Osteoblast (primary cell): ENCODE data around the gene MACROH2A1. TPM values are rescaled to one million over a fixed set of nuclear protein-coding genes. Genes with fewer than 3 reads are reported as not detected.

Source experiments
- DNase-seq: peaks from one replicate; pipeline ENCODE4 v3.0.0; 2011; ENCODE audit warnings: low spot score, mixed read lengths; ENCODE audit not compliant: insufficient read length; ENCODE audit errors: missing footprints
- H2AFZ ChIP-seq: 2 replicates; pipeline ENCODE4 v1.6.0; 2011; ENCODE audit warnings: mild to moderate bottlenecking, low read length
- H3K27ac ChIP-seq: 2 replicates; pipeline ENCODE4 v1.5.1; 2011; ENCODE audit warnings: mild to moderate bottlenecking, low read depth, low read length, moderate library complexity
- H3K27me3 ChIP-seq: 2 replicates; pipeline ENCODE4 v1.6.0; 2012; ENCODE audit warnings: mild to moderate bottlenecking, control low read depth, inconsistent platforms, low read length, moderate library complexity; ENCODE audit not compliant: insufficient read depth
- H3K36me3 ChIP-seq: 2 replicates; pipeline ENCODE4 v1.5.1; 2011; ENCODE audit warnings: mild to moderate bottlenecking, low read length, control low read depth, moderate library complexity; ENCODE audit not compliant: insufficient read depth
- H3K4me1 ChIP-seq: 2 replicates; pipeline ENCODE4 v1.5.1; 2011; ENCODE audit warnings: mild to moderate bottlenecking, low read length, control low read depth, moderate library complexity; ENCODE audit not compliant: insufficient read depth
- H3K4me2 ChIP-seq: 2 replicates; pipeline ENCODE4 v1.6.0; 2011; ENCODE audit warnings: mild to moderate bottlenecking, low read length; ENCODE audit not compliant: insufficient read depth
- H3K4me3 ChIP-seq: fragments of 200-600 bp; sonication (generic); 3 replicates; pipeline ENCODE4 v1.5.1; 2012; ENCODE audit warnings: mild to moderate bottlenecking, low read length, inconsistent platforms; ENCODE audit not compliant: insufficient read depth
- H3K79me2 ChIP-seq: 2 replicates; pipeline ENCODE4 v1.6.0; 2012; ENCODE audit warnings: mild to moderate bottlenecking, low read length, control low read depth, inconsistent platforms; ENCODE audit not compliant: insufficient read depth
- H3K9me3 ChIP-seq: 2 replicates; pipeline ENCODE4 v1.5.1; 2011; ENCODE audit warnings: low read depth, low read length, control low read depth
- H4K20me1 ChIP-seq: 2 replicates; pipeline ENCODE4 v1.6.0; 2012; ENCODE audit warnings: mild to moderate bottlenecking, low read length, control low read depth; ENCODE audit not compliant: insufficient read depth
- total RNA-seq: library from RNA; depleted of rRNA; stranded (reverse); fragments of >200 nt; gene quantifications from 2 replicates; pipeline ENCODE4 v1.2.3, GENCODE V29; 2012
- TF ChIP-seq, protein P1 (sequence below): IDR thresholded peaks from 2 replicates; pipeline ENCODE4 v1.5.1; 2011; ENCODE audit warnings: mild to moderate bottlenecking, low read depth, low read length, moderate library complexity; ENCODE audit errors: extremely low read depth

MACROH2A1 gene
- total RNA-seq, 1 donor: 162 TPM

DNA sequence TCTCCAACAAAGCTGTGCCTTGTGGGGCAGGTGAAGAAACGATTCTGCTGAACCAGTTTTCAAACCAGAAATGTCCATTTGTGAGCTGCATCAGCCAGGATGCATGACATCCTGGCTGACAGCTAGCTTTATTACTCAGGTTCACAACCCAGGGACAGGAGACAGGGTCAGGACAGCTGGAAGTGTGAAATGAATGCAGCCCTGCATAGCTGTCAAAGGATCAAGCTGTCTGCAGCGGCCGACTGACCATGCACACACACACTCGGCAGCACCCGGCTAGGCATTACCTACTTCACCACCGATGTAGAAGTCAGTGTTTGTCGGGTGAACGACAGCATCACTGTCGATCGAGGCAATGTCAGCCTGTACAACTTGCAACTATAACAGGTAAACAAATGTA is 48.5 kb downstream of the MACROH2A1 start:
- no peak overlapping the region for H3K4me2 ChIP-seq
- peaks cover 26% of the 10 kb centered on the region for H3K4me1 ChIP-seq
- H4K20me1 ChIP-seq: peaks cover 34% of the 10 kb centered on the region
- no peak overlapping the region for H2AFZ ChIP-seq
- TF ChIP-seq, protein P1, sequence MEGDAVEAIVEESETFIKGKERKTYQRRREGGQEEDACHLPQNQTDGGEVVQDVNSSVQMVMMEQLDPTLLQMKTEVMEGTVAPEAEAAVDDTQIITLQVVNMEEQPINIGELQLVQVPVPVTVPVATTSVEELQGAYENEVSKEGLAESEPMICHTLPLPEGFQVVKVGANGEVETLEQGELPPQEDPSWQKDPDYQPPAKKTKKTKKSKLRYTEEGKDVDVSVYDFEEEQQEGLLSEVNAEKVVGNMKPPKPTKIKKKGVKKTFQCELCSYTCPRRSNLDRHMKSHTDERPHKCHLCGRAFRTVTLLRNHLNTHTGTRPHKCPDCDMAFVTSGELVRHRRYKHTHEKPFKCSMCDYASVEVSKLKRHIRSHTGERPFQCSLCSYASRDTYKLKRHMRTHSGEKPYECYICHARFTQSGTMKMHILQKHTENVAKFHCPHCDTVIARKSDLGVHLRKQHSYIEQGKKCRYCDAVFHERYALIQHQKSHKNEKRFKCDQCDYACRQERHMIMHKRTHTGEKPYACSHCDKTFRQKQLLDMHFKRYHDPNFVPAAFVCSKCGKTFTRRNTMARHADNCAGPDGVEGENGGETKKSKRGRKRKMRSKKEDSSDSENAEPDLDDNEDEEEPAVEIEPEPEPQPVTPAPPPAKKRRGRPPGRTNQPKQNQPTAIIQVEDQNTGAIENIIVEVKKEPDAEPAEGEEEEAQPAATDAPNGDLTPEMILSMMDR: no peak
- no peaks in the 10 kb centered on the region for H3K9me3 ChIP-seq
- no peak overlapping the region for H3K27ac ChIP-seq
- DNase-seq: no peak
- H3K36me3 ChIP-seq: peaks cover 56% of the 10 kb centered on the region
- no peaks in the 10 kb centered on the region for H3K27me3 ChIP-seq
- H3K79me2 ChIP-seq: peaks cover 47% of the 10 kb centered on the region
- no peak overlapping the region for H3K4me3 ChIP-seq

DNA sequence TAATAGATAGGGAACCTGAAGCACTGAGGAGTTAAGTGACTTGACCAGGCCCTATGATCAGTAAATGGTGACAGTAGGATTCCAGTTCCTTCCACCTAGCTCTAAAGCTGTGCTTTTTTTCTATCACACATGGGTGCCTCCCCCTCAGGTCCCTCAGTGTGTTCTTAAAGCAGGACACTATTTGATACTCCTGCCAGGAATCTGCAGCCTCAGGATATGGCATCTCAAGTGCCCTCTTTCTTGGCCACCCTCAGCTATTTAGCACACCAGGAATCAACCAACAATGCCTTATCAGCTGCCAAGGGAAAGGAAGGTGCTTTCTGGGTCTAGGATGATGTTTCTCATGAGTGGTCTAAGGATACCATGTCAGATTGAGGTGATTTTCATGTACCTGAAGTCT is 49.1 kb downstream of the MACROH2A1 start:
- Histone ChIP-seq H3K79me2 (peaks cover 49% of the 10 kb centered on the region), H3K36me3 (peaks cover 62% of the 10 kb centered on the region)

DNA sequence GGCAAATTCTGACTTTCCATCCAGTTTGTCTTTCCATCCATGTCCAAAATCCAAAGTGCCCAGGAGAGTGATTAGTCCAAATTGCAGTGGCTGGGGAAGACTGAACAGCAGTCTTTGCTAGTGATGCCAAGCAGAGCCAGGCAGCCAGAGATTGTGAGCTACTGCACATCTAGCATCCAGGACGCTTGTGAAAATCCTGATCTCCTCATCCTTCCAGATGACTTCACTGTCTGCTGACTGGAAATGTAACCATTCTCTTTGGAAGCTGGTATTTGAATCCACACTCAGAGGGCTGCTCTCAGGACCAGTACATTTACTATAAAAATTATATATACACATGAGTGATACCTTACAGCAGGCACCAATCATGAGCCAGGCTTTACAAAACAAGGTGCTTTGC is 49.6 kb downstream of the MACROH2A1 start:
- Histone ChIP-seq H3K79me2 (peaks cover 50% of the 10 kb centered on the region), H4K20me1 (peaks cover 34% of the 10 kb centered on the region), H3K36me3 (peaks cover 63% of the 10 kb centered on the region)

More for the DNA sequence above, 49.1 kb downstream of the MACROH2A1 start:
- Histone ChIP-seq H4K20me1 (peaks cover 34% of the 10 kb centered on the region), H3K4me2 (no peak overlapping the region), H3K4me3 (no peak overlapping the region), H3K27ac (peak overlapping the region; percentile 20), H3K27me3 (no peaks in the 10 kb centered on the region), H2AFZ (no peak overlapping the region), H3K4me1 (peaks cover 24% of the 10 kb centered on the region), H3K9me3 (no peaks in the 10 kb centered on the region)
- TF ChIP-seq, protein P1: no peak
- no peak for DNase-seq

DNA sequence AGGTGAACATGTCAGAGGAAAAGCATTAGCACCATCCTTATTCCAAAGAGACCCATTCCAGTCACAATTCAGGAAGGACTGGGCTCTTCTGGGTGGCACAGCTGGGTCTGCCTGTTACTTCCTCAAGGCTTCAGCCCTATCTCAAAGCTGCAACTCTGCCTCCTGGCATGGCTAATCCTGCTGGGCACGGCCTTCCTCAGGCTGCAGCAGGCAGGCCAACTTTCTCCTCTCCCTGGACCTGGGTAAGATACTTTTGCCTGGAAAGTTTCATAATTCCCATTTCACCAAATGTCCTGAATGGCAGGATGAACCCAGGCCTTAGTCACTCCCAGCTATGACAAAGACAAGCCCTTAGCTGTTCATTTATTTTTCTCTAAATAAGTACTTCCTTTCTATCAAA is 50.1 kb downstream of the MACROH2A1 start:
- Histone ChIP-seq H3K79me2 (peaks cover 50% of the 10 kb centered on the region), H3K27ac (peak overlapping the region; percentile 20), H3K4me1 (peaks cover 24% of the 10 kb centered on the region), H3K36me3 (peaks cover 63% of the 10 kb centered on the region), H3K9me3 (no peaks in the 10 kb centered on the region), H3K27me3 (no peaks in the 10 kb centered on the region), H2AFZ (no peak overlapping the region), H3K4me2 (no peak overlapping the region), H3K4me3 (no peak overlapping the region), H4K20me1 (peaks cover 32% of the 10 kb centered on the region)
- TF ChIP-seq, protein P1: no peak
- DNase-seq: no peak

More for the DNA sequence above, 49.6 kb downstream of the MACROH2A1 start:
- H3K4me1 ChIP-seq: peaks cover 24% of the 10 kb centered on the region
- no peaks in the 10 kb centered on the region for H3K27me3 ChIP-seq
- TF ChIP-seq, protein P1: no peak
- H3K4me2 ChIP-seq: no peak overlapping the region
- no peak overlapping the region for H3K4me3 ChIP-seq
- DNase-seq: no peak
- no peaks in the 10 kb centered on the region for H3K9me3 ChIP-seq
- peak overlapping the region; percentile 20 for H3K27ac ChIP-seq
- no peak overlapping the region for H2AFZ ChIP-seq
